DOHH2 (cell line): ENCODE results near the gene TP53I11.

Experiments
- H3F3A ChIP-seq: fragments of 200-600 bp; sonication (generic), shearing (Covaris generic); 2 replicates; pipeline ENCODE4 v1.6.0; 2016; ENCODE audit warnings: antibody characterized with exemption, mild to moderate bottlenecking; ENCODE audit not compliant: control insufficient read depth, insufficient read depth
- H3K27ac ChIP-seq: fragments of 200-600 bp; sonication (generic); 2 replicates; pipeline ENCODE4 v1.5.1; 2014; ENCODE audit warnings: low read depth, mild to moderate bottlenecking, low read length, moderate library complexity
- H3K27me3 ChIP-seq: fragments of 200-600 bp; sonication (generic); 2 replicates; pipeline ENCODE4 v1.6.1; 2014; ENCODE audit warnings: mild to moderate bottlenecking, low read length, mixed read lengths; ENCODE audit not compliant: control insufficient read depth
- H3K36me3 ChIP-seq: fragments of 200-600 bp; sonication (generic); 2 replicates; pipeline ENCODE4 v1.6.1; 2014; ENCODE audit warnings: mild to moderate bottlenecking, low read length, moderate library complexity, mixed read lengths; ENCODE audit not compliant: control insufficient read depth
- H3K4me1 ChIP-seq: fragments of 200-600 bp; sonication (generic); 2 replicates; pipeline ENCODE4 v1.6.1; 2014; ENCODE audit warnings: mild to moderate bottlenecking, low read length, mixed read lengths; ENCODE audit not compliant: control insufficient read depth
- H3K4me2 ChIP-seq: fragments of 200-600 bp; sonication (generic); 2 replicates; pipeline ENCODE4 v1.6.0; 2014; ENCODE audit warnings: mild to moderate bottlenecking, low read length, moderate library complexity
- H3K4me3 ChIP-seq: fragments of 200-600 bp; sonication (generic); 2 replicates; pipeline ENCODE4 v1.5.1; 2014; ENCODE audit warnings: mild to moderate bottlenecking, low read length, mixed read lengths
- H3K79me2 ChIP-seq: fragments of 200-600 bp; sonication (generic); 2 replicates; pipeline ENCODE4 v1.6.1; 2014; ENCODE audit warnings: mild to moderate bottlenecking, low read length, mixed read lengths; ENCODE audit not compliant: control insufficient read depth
- H3K9me2 ChIP-seq: fragments of 200-600 bp; sonication (generic); replicated peaks from 2 replicates; pipeline ENCODE4 v1.6.1; 2014; ENCODE audit warnings: mild to moderate bottlenecking, low read length, mixed read lengths; ENCODE audit not compliant: control insufficient read depth
- H3K9me3 ChIP-seq: fragments of 200-600 bp; sonication (generic); 2 replicates; pipeline ENCODE4 v1.6.1; 2014; ENCODE audit warnings: antibody characterized with exemption, low read length, mixed read lengths; ENCODE audit not compliant: control insufficient read depth, insufficient read depth
- H4K20me1 ChIP-seq: fragments of 200-600 bp; sonication (generic); 2 replicates; pipeline ENCODE4 v1.6.0; 2014; ENCODE audit warnings: low read depth, mild to moderate bottlenecking, antibody characterized with exemption, low read length, moderate library complexity; ENCODE audit not compliant: control insufficient read depth, insufficient read depth
- CTCF ChIP-seq: fragments of 200-600 bp; sonication (generic); IDR thresholded peaks from one replicate; pipeline ENCODE4 v1.5.1; 2014; ENCODE audit warnings: antibody characterized with exemption, mild to moderate bottlenecking, low read depth, low read length; ENCODE audit not compliant: poor library complexity, severe bottlenecking
- EZH2phosphoT487 ChIP-seq: fragments of 200-600 bp; sonication (generic); IDR thresholded peaks from 2 replicates; pipeline ENCODE4 v1.6.1; 2017; ENCODE audit warnings: borderline replicate concordance, mild to moderate bottlenecking, antibody characterized with exemption, low read length, moderate library complexity, mixed read lengths

TP53I11 gene

GRCh38 chr11:44945666-44946065 lies 5.0 kb downstream of the TP53I11 start:
- no peaks in the 10 kb centered on the region for H3K9me2 ChIP-seq
- no peaks in the 10 kb centered on the region; the same call in 1 of the 2 replicates for H4K20me1 ChIP-seq
- H3K27ac ChIP-seq = no peak overlapping the region
- peaks cover 49% of the 10 kb centered on the region for H3K4me1 ChIP-seq
- H3F3A ChIP-seq = peaks cover 7% of the 10 kb centered on the region
- no peak overlapping the region for H3K4me3 ChIP-seq
- H3K79me2 ChIP-seq = no peaks in the 10 kb centered on the region
- H3K36me3 ChIP-seq = no peaks in the 10 kb centered on the region
- H3K4me2 ChIP-seq = no peak overlapping the region
- TF ChIP-seq EZH2phosphoT487 = no peak
- TF ChIP-seq CTCF = no peak
- peaks cover 27% of the 10 kb centered on the region for H3K27me3 ChIP-seq
- H3K9me3 ChIP-seq = no peaks in the 10 kb centered on the region

GRCh38 chr11:44944853-44945235 lies 5.8 kb downstream of the TP53I11 start:
- Histone ChIP-seq H3K36me3 (no peaks in the 10 kb centered on the region), H3F3A (peaks cover 8% of the 10 kb centered on the region), H3K9me2 (no peaks in the 10 kb centered on the region), H3K27ac (no peak overlapping the region), H3K4me1 (peaks cover 43% of the 10 kb centered on the region), H3K4me2 (no peak overlapping the region), H3K79me2 (no peaks in the 10 kb centered on the region), H4K20me1 (no peaks in the 10 kb centered on the region; the same call in 1 of the 2 replicates), H3K27me3 (peaks cover 18% of the 10 kb centered on the region), H3K4me3 (no peak overlapping the region), H3K9me3 (no peaks in the 10 kb centered on the region)
- TF ChIP-seq CTCF (no peak), EZH2phosphoT487 (no peak)

DNA sequence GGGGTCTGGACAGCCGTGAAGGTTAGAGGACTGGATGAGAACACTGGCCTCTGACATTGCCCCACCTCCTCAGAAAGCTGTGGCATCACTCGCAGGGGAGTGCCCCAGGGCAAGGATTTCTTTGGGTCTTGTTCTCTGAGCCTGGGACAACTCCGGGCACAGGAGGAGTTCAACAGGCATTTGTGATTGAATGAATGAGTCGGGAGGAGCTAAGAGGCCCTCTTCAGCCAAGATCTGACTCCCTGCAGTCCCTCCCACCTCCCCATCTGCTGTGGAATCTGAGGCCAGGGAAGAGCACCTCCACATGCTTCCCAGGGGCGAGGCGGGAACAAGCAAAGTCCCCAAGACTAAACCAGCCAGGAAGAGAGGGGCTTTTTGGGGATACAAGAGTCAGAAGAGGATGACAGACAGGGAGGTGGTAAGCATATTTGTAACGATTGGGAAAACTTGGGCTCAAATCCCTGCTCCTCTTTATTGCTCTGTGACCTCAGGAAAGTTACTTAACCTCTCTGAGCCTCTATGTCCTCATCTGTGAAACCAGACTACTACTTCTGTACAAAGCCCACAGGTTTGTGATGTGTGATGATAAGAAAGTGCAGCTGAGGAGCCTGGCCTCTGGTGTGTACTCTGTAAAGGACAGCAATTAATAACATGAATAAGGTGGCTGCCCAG lies 6.4 kb downstream of the TP53I11 start:
- Histone ChIP-seq H3K79me2 (no peaks in the 10 kb centered on the region), H3F3A (peaks cover 8% of the 10 kb centered on the region), H3K4me2 (peak overlapping the region; percentile 81; the same call in 1 of the 2 replicates), H3K9me3 (no peaks in the 10 kb centered on the region), H3K36me3 (no peaks in the 10 kb centered on the region), H3K4me1 (peaks cover 40% of the 10 kb centered on the region), H3K27ac (no peak overlapping the region), H4K20me1 (no peaks in the 10 kb centered on the region), H3K27me3 (peaks cover 13% of the 10 kb centered on the region), H3K9me2 (no peaks in the 10 kb centered on the region), H3K4me3 (no peak overlapping the region)
- no peak for TF ChIP-seq CTCF
- no peak for TF ChIP-seq EZH2phosphoT487
